Measurements from ENCODE around the gene GET4.
A peak's percentile ranks its signal among the peaks of the same experiment; 100 is the strongest.
"Not testable (repeated sequence)": the region's sequence is repeated elsewhere in the genome, so short reads cannot be mapped to it uniquely, and the experiment has no call there.

The GET4 gene

GRCh38 chr7:871900-872537, 4.3 kb upstream of the GET4 start:
- no peak for DNase-seq

- DNase-seq, result not testable (repeated sequence)
Observed at GRCh38 chr7:872685-873084, 3.7 kb upstream of the GET4 start.

GRCh38 chr7:873367-874002, 2.9 kb upstream of the GET4 start:
- peak; percentile 66 to 69 for DNase-seq

- DNase-seq, result no peak
Observed at GRCh38 chr7:874031-874749, 2.2 kb upstream of the GET4 start.

- no peak for DNase-seq
Observed at GRCh38 chr7:875051-875450, 1.3 kb upstream of the GET4 start.

- peak in 1 of 2 donors; percentile 23 for DNase-seq
Observed at GRCh38 chr7:875476-876076, 778 bp upstream of the GET4 start.

- peak in 1 of 2 donors; percentile 36 for DNase-seq
Observed at GRCh38 chr7:876972-877311, 588 bp downstream of the GET4 start.

- no peak for DNase-seq
Observed at GRCh38 chr7:877312-878232, 1.2 kb downstream of the GET4 start.

GRCh38 chr7:879093-879492, 2.7 kb downstream of the GET4 start:
- DNase-seq, result no peak

GRCh38 chr7:879706-880105, 3.4 kb downstream of the GET4 start:
- no peak for DNase-seq

- no peak for DNase-seq
Observed at GRCh38 chr7:880450-880849, 4.1 kb downstream of the GET4 start.

GRCh38 chr7:881441-882234, 5.3 kb downstream of the GET4 start:
- no peak for DNase-seq

GRCh38 chr7:882336-883035, 6.1 kb downstream of the GET4 start:
- DNase-seq, result no peak

- no peak for DNase-seq
Observed at GRCh38 chr7:883055-884021, 7.0 kb downstream of the GET4 start.

- no peak for DNase-seq
Observed at GRCh38 chr7:884191-885003, 8.0 kb downstream of the GET4 start.

GRCh38 chr7:885261-885892, 9.0 kb downstream of the GET4 start:
- no peak for DNase-seq

- DNase-seq, result no peak
Observed at GRCh38 chr7:885893-886625, 9.7 kb downstream of the GET4 start.
